ENCODE data around the gene TBX2.
A peak's percentile ranks its signal among the peaks of the same experiment; 100 is the strongest.

The TBX2 gene

GRCh38 chr17:61455324-61456060, 55.8 kb downstream of the TBX2 start:
- DNase-seq = no peak

GRCh38 chr17:61456061-61456681, 56.5 kb downstream of the TBX2 start:
- no peak for DNase-seq

DNA sequence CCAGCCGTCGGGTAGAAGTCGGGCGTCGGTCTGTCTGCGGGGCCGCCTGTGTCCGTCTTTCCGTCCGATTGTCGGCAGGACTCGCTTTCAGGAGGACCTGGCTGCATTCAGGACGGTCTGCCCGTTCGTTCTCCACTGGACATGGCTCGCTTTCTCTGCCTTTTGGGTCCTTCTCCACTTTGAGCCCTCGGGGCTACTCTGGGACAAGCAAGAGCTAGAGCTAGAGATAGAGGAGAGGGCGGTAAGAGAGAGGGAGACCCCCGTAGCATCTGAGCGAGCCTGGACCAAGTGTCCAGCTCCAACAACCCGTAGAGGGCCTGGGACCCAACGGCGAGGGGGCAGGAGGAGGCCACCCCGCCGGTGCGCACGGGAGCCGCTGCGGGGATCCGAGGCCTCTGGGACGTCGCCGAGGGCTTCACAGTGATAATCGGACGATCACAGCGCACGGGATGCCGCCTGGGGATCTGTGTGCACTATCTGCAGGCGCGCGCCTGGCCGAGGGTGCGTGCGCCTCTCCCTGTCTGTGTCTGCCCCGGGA, 57.1 kb downstream of the TBX2 start:
- DNase-seq = no peak

DNA sequence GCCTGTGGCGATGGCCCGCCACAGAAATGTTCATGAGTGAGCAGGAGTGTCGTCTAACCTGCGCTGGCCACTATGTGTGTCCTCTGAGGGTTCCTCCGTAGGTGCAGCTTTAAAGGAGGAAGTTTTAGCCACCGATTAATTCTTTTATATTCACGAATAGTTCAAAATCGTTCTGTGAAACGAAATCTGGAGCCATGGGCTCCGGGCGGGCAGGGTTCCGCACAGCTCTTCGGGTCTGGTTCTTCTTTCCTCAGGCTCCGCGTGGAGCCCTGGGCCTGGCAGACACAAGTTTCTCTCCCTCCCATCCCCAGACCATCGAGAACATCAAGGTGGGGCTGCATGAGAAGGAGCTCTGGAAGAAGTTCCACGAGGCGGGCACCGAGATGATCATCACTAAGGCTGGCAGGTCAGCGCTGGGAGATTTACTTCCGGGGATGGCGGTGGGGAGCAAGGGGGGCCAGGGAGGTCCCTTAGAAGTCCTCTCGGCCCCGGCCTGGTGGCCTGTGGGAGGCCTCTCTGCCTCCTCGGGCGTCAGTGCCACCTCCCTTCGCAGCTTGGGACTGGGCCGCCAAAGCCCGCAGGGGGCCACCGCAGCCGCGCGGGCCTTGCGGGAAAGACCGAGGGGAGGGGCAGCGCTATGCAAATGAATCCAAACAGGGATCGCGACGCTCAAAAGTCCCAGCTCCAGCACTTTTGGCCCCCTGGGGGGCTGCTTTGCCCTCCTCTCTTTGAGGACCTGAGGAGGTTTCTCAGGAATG, 57.8 kb downstream of the TBX2 start:
- no peak for DNase-seq

GRCh38 chr17:61458000-61458399, 58.4 kb downstream of the TBX2 start:
- DNase-seq = no peak

GRCh38 chr17:61458421-61459141, 58.9 kb downstream of the TBX2 start:
- peak; percentile 55 to 79 for DNase-seq

All from inflammatory macrophage (primary cell).